GM13977 (cell line): ENCODE measurements around the gene PDE1C.

Experiments used
- DNase-seq: peaks from one replicate; pipeline ENCODE4 v3.0.0; 2012; ENCODE audit warnings: low spot score
- in situ Hi-C: fragments of 300-500 bp; cut with MboI; formaldehyde crosslinking; loops from one replicate; pipeline ENCODE4 v1.12.0; 2022; ENCODE audit warnings: low sequenced_read_pairs, low pct_unique_long_range_greater_than_20kb, mixed read lengths, inconsistent platforms; ENCODE audit not compliant: unreplicated experiment
- TF ChIP-seq, protein P1 (sequence below): IDR thresholded peaks from 2 replicates; pipeline ENCODE4 v1.5.1; 2012; ENCODE audit warnings: mild to moderate bottlenecking, control low read depth; ENCODE audit not compliant: insufficient read depth; ENCODE audit errors: extremely low read depth, missing control alignments

PDE1C gene

DNA sequence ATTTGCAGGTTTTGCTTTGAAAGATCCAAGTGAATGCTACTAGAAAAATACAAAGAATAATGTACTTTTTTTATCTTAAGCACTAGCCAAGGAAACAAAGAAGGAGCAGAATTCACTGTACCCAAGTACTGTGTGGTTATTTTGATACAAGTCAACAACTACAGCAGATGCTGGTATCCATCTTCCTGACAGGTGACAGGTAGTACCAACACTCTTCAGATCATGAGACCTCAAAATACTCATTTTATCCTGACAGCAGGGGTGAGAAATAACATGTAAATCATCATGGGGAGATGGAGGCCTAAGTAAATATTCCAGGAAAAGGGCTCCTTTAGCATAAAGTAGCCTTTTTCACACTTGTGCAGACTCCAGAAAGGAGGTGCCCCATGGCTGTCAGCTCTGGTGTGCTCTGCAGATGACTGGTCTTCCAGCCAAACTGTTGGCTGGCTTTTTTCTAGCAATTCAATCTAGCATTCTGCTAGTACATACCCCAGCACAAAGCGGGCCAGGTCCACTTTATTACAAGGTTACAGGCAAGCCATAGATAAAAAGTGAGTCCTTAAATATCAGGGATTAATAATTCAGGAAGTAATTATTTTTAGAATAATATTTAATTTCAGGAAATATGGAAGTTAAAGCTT lies 90.4 kb downstream of the PDE1C start:
- no peak for DNase-seq
- in situ Hi-C loops: no loop called here
- TF ChIP-seq, protein P1, sequence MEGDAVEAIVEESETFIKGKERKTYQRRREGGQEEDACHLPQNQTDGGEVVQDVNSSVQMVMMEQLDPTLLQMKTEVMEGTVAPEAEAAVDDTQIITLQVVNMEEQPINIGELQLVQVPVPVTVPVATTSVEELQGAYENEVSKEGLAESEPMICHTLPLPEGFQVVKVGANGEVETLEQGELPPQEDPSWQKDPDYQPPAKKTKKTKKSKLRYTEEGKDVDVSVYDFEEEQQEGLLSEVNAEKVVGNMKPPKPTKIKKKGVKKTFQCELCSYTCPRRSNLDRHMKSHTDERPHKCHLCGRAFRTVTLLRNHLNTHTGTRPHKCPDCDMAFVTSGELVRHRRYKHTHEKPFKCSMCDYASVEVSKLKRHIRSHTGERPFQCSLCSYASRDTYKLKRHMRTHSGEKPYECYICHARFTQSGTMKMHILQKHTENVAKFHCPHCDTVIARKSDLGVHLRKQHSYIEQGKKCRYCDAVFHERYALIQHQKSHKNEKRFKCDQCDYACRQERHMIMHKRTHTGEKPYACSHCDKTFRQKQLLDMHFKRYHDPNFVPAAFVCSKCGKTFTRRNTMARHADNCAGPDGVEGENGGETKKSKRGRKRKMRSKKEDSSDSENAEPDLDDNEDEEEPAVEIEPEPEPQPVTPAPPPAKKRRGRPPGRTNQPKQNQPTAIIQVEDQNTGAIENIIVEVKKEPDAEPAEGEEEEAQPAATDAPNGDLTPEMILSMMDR: no peak

DNA sequence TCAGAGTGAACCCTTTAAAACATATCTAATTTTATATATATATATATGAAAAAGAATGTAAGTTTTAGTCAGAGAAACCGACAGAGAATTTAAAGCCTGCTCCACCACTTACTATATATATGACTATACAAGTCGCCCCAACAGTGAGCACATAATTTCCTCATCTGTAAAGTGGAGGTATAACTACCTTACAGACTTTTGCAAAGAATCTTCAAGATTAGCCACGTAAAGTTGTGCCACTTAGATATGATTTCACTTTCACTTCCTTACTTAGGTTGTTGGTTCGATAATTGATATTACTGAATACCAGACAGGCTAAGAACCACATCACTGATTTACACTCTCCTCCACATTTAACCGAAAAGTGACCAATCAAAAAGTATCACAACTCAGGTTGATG lies 94.7 kb downstream of the PDE1C start:
- TF ChIP-seq, protein P1: no peak
- no peak for DNase-seq
- in situ Hi-C loops: no loop called here

DNA sequence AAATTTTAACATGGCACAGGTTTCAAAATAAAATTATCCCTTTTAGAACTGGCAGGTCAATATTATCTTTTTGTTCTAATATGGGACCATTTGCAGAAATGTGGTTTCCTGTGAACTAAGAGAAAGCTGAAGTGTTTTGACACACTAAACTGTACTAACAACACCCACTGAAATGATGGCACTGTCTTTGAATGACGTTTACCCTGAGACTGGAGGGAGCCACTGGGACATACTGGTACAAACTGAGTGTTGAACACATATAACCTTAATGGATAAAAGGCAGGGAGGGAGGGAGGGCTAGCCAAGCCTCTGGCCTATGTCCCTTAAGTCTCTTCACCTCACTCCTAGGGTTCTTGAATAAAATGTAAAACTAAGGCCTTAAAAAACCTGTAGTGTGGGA lies 95.9 kb downstream of the PDE1C start:
- in situ Hi-C loops: no loop called here
- DNase-seq: no peak

DNA sequence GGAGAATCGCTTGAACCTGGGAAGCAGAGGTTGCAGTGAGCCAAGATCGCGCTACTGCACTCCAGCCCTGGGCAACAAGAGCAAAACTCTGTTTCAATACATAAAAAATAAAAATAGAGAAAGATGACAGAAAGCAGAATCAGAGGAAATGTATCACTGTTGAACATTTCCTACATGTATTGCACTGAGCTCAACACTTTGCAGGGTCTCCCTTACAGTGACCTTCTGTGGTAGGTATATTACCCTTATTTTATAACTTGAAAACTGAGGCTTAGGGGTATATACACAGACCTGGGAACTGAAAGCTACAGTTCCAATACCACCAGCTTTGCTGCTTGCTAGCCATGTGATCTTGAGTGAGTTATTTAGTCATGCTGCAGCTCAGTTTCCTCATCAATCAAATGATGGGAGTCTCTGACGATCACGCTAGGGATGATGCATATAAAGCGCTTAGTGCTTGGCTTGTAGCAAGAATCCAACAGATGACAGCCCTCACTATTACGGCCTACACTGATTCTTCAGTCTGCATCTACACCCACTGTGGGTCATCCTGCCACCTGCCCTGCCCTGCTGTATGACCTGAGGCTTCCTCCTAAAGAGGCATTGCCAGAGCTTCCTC lies 99.0 kb downstream of the PDE1C start:
- in situ Hi-C loops: no loop called here
- DNase-seq: no peak
- TF ChIP-seq, protein P1: no peak

More for the DNA sequence above, 95.9 kb downstream of the PDE1C start:
- TF ChIP-seq, protein P1: no peak

DNA sequence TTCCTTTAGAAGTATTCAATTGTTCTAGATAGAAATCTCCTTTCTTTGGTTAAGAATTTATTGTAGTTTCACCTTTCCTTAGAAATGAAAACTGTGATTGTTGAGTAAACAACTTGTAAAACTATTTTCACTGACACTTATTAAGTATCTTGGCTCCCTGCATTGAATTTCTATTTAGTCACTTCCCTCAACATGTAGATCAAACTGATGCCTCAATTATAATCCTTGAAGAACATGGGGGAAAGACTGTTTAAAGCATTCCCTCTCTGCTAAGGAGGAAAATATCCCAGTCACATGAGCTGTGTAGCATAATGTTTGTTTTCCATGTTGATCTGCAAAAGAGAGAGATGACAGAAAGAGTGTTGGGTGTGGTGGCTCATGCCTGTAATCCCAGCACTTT lies 99.7 kb downstream of the PDE1C start:
- no peak for DNase-seq
- in situ Hi-C loops: no loop called here
- TF ChIP-seq, protein P1: no peak

DNA sequence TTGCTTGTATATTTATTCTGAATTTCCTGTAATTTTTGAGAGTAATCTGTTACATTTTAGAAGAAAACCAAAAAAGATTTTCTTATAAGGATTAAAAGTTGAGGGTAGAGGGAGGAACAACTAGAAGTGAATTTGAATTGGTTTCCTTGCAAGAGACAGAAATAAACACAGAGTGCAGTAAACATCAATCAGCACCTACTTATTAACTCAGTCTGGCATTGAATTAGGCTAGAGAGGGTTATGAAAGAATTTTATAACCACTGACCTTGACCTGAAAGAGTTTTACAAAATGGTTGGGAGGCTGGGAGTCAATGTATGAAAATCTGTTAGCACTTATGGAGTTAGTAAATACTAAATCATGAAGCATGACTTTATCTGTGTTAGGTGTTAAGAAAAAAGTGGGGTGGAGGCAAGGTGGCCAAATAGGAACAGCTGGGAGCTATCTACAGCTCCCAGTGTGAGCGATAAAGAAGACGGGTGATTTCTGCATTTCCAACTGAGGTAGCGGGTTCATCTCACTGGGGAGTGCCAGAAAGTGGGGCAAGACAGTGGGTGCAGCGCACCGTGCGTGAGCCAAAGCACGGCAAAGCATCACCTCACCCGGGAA lies 106.5 kb downstream of the PDE1C start:
- no peak for DNase-seq
- TF ChIP-seq, protein P1: no peak
- in situ Hi-C loops: no loop called here
